H9 (cell line): ENCODE data around the gene ARHGAP31. TPM values are rescaled to one million over a fixed set of nuclear protein-coding genes. Genes with fewer than 3 reads are reported as not detected.
A peak's percentile ranks its signal among the peaks of the same experiment; 100 is the strongest.

Source experiments
- DNase-seq: peaks from one replicate; pipeline ENCODE4 v3.0.0-alpha.2; 2017
- H2AFZ ChIP-seq: one replicate; pipeline ENCODE4 v1.6.1; 2013; ENCODE audit warnings: mild to moderate bottlenecking, low read length, control low read depth, moderate library complexity
- H2AK5ac ChIP-seq: 2 replicates; pipeline ENCODE4 v1.6.1; 2013; ENCODE audit warnings: low read length, control low read depth, mixed read lengths; ENCODE audit not compliant: insufficient read length
- H2BK120ac ChIP-seq: one replicate; pipeline ENCODE4 v1.6.1; 2013; ENCODE audit warnings: low read depth, mild to moderate bottlenecking, low read length, control low read depth, inconsistent platforms; ENCODE audit not compliant: poor library complexity, severe bottlenecking
- H2BK12ac ChIP-seq: 2 replicates; pipeline ENCODE4 v1.6.1; 2013; ENCODE audit warnings: low read length, control low read depth, mixed read lengths, low read depth; ENCODE audit not compliant: insufficient read length
- H2BK15ac ChIP-seq: 2 replicates; pipeline ENCODE4 v1.6.1; 2013; ENCODE audit warnings: low read depth, low read length, control low read depth
- H2BK20ac ChIP-seq: one replicate; pipeline ENCODE4 v1.6.1; 2013; ENCODE audit warnings: low read depth, mild to moderate bottlenecking, low read length, control low read depth, inconsistent platforms; ENCODE audit not compliant: poor library complexity, severe bottlenecking
- H2BK5ac ChIP-seq: 2 replicates; pipeline ENCODE4 v1.6.1; 2013; ENCODE audit warnings: low read length, control low read depth, mixed read lengths; ENCODE audit not compliant: insufficient read length
- H3K14ac ChIP-seq: 2 replicates; pipeline ENCODE4 v1.6.1; 2013; ENCODE audit warnings: low read length, control low read depth; ENCODE audit not compliant: insufficient read depth
- H3K18ac ChIP-seq: 2 replicates; pipeline ENCODE4 v1.6.1; 2013; ENCODE audit warnings: low read depth, mild to moderate bottlenecking, mixed read lengths, low read length, control low read depth; ENCODE audit not compliant: insufficient read length
- H3K23ac ChIP-seq: 2 replicates; pipeline ENCODE4 v1.6.1; 2013; ENCODE audit warnings: low read length, control low read depth, mixed read lengths, low read depth; ENCODE audit not compliant: insufficient read length
- H3K23me2 ChIP-seq: 2 replicates; pipeline ENCODE4 v1.6.1; 2013; ENCODE audit warnings: low read depth, mild to moderate bottlenecking, mixed read lengths, low read length, control low read depth; ENCODE audit not compliant: insufficient read length, poor library complexity, severe bottlenecking
- H3K27ac ChIP-seq: 2 replicates; pipeline ENCODE4 v1.5.1; 2013; ENCODE audit warnings: low read length, control low read depth, mixed read lengths, low read depth; ENCODE audit not compliant: insufficient read length
- H3K27me3 ChIP-seq: 2 replicates; pipeline ENCODE4 v1.6.1; 2013; ENCODE audit warnings: low read length, control low read depth, inconsistent platforms; ENCODE audit not compliant: insufficient read depth
- H3K4ac ChIP-seq: 2 replicates; pipeline ENCODE4 v1.6.1; 2013; ENCODE audit warnings: low read depth, mild to moderate bottlenecking, control low read depth, inconsistent platforms, low read length, moderate library complexity
- H3K4me1 ChIP-seq: 2 replicates; pipeline ENCODE4 v1.6.1; 2013; ENCODE audit warnings: low read length, control low read depth, inconsistent platforms; ENCODE audit not compliant: insufficient read depth
- H3K4me2 ChIP-seq: 2 replicates; pipeline ENCODE4 v1.6.1; 2013; ENCODE audit warnings: low read length, control low read depth, mixed read lengths; ENCODE audit not compliant: insufficient read length, insufficient read depth
- H3K56ac ChIP-seq: 2 replicates; pipeline ENCODE4 v1.6.1; 2013; ENCODE audit warnings: low read depth, mild to moderate bottlenecking, mixed read lengths, low read length, control low read depth; ENCODE audit not compliant: insufficient read length
- H3K79me1 ChIP-seq: 2 replicates; pipeline ENCODE4 v1.6.1; 2013; ENCODE audit warnings: low read depth, mild to moderate bottlenecking, moderate library complexity, low read length, control low read depth, inconsistent platforms; ENCODE audit not compliant: insufficient read depth, poor library complexity, severe bottlenecking
- H3K79me2 ChIP-seq: 2 replicates; pipeline ENCODE4 v1.6.1; 2013; ENCODE audit warnings: low read length, control low read depth, inconsistent platforms; ENCODE audit not compliant: insufficient read depth
- H3K9ac ChIP-seq: 2 replicates; pipeline ENCODE4 v1.6.1; 2013; ENCODE audit warnings: low read length, control low read depth, mixed read lengths; ENCODE audit not compliant: insufficient read length; ENCODE audit errors: extremely low read depth
- H3K9me3 ChIP-seq: one replicate; pipeline ENCODE4 v1.6.1; 2013; ENCODE audit warnings: low read depth, low read length, inconsistent platforms; ENCODE audit not compliant: control insufficient read depth
- H3T11ph ChIP-seq: one replicate; pipeline ENCODE4 v1.6.1; 2013; ENCODE audit warnings: mild to moderate bottlenecking, low read length, control low read depth, inconsistent platforms
- H4K20me1 ChIP-seq: one replicate; pipeline ENCODE4 v1.6.1; 2013; ENCODE audit not compliant: control insufficient read depth, insufficient read length, insufficient read depth
- H4K5ac ChIP-seq: 2 replicates; pipeline ENCODE4 v1.6.1; 2013; ENCODE audit warnings: low read depth, mild to moderate bottlenecking, mixed read lengths, low read length, control low read depth; ENCODE audit not compliant: insufficient read length
- H4K8ac ChIP-seq: replicated peaks from 2 replicates; pipeline ENCODE4 v1.6.1; 2013; ENCODE audit warnings: low read length, control low read depth, mixed read lengths, low read depth; ENCODE audit not compliant: insufficient read length
- H4K91ac ChIP-seq: 2 replicates; pipeline ENCODE4 v1.6.1; 2013; ENCODE audit warnings: low read depth, mild to moderate bottlenecking, moderate library complexity, mixed read lengths, low read length, control low read depth; ENCODE audit not compliant: insufficient read length
- H3K27ac Mint-ChIP-seq, 3 experiments: 2 replicates in 2 of 3; 3 replicates in 1 of 3; pipeline ENCODE4 v1.8.0; 2020 to 2021; ENCODE audit warnings: mixed read lengths in 3 of 3, mild to moderate bottlenecking in 1 of 3, moderate library complexity in 1 of 3
- H3K27me3 Mint-ChIP-seq: 2 replicates; pipeline ENCODE4 v1.8.0; 2021; ENCODE audit warnings: low read depth, mild to moderate bottlenecking, moderate library complexity, mixed read lengths
- H3K36me3 Mint-ChIP-seq, 3 experiments: 2 replicates in 2 of 3; 3 replicates in 1 of 3; pipeline ENCODE4 v1.8.0; 2020 to 2021; ENCODE audit warnings: low read depth in 3 of 3, mixed read lengths in 3 of 3; ENCODE audit not compliant: insufficient read depth in 1 of 3
- H3K4me1 Mint-ChIP-seq, 2 experiments: 2 replicates each; pipeline ENCODE4 v1.8.0; 2020; ENCODE audit warnings: mixed read lengths in 2 of 2
- H3K4me3 Mint-ChIP-seq, 2 experiments: 2 replicates in 1 of 2; 3 replicates in 1 of 2; pipeline ENCODE4 v1.8.0; 2020 to 2021; ENCODE audit warnings: mild to moderate bottlenecking in 2 of 2, mixed read lengths in 2 of 2, moderate library complexity in 1 of 2
- H3K9me3 Mint-ChIP-seq, 2 experiments: 2 replicates in 1 of 2; 3 replicates in 1 of 2; pipeline ENCODE4 v1.8.0; 2020; ENCODE audit warnings: mild to moderate bottlenecking in 2 of 2, mixed read lengths in 2 of 2, moderate library complexity in 1 of 2
- WGBS: extraction: QIAGEN DNeasy Blood & Tissue Kit; methylation state at CpG from one replicate; pipeline ENCODE4 v1.1.7; 2013; ENCODE audit warnings: missing lambda C conversion rate, low lambda C conversion rate, mixed read lengths; ENCODE audit not compliant: insufficient read length; ENCODE audit errors: extremely low coverage; 5-methylcytosine and 5-hydroxymethylcytosine counted together
- total RNA-seq: library from RNA; stranded (reverse); gene quantifications from 2 replicates; pipeline ENCODE4 v1.2.1, GENCODE V29; 2021
- TF ChIP-seq, protein P1 (sequence below): fragments of 200-600 bp; sonication (generic); conservative IDR thresholded peaks from 3 replicates; pipeline ENCODE4 v1.8.0; 2021; ENCODE audit warnings: antibody characterized with exemption, mild to moderate bottlenecking

The ARHGAP31 gene
- total RNA-seq, 1 experiment from 2014 or later, result 2.2 TPM

DNA sequence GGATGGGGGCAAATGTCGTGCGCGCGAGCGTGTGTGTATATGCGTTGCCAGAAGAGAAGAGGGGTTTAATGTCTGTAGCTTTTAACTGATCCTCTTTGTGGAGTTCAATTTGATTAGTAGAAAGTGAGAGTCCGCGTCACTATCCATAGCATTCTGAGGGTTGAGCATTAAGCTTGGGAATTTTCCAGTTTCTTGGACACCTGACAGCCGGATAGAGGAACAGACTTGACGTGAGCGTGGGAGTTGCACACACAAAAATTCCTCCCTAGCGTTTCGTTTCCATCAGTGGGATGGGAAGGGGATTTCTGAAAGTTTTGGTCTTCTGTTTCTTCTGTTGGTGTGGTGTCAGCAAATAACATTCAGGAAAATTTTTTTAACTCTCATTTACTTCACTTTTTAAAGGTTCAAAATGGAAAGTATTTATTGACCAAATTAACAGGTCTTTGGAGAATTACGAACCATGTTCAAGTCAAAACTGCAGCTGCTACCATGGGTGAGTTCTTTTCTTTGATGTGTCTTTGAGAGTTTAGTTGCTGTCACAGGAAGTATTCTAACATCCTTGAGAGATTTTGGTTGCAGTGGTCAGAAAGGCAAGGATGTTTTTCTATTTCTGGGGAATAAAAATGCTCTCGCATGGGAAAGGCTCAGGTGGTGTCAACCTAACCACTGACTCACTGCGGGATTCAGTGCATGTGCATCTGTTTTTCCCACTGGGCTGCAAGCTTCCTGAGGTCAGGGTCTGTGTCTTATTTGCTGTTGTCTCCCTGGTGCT is 175.4 kb downstream of the ARHGAP31 start:
- Histone ChIP-seq H3K56ac (no peak overlapping the region), H3K27ac (no peak overlapping the region), H4K8ac (no peak overlapping the region), H3K18ac (no peak overlapping the region), H3K23me2 (no peaks in the 10 kb centered on the region), H3K9me3 (no peaks in the 10 kb centered on the region), H3K14ac (no peak overlapping the region), H3K27me3 (no peaks in the 10 kb centered on the region), H3K9ac (peak overlapping the region; percentile 63), H2AK5ac (no peak overlapping the region), H3K79me1 (peaks cover 5% of the 10 kb centered on the region), H4K20me1 (no peaks in the 10 kb centered on the region), H2BK20ac (no peak overlapping the region), H2BK5ac (no peak overlapping the region), H3K4ac (no peak overlapping the region), H3K4me1 (peaks cover 3% of the 10 kb centered on the region; the same call in 1 of the 2 replicates), H2BK12ac (no peak overlapping the region), H2BK120ac (no peak overlapping the region), H2AFZ (no peak overlapping the region), H4K5ac (no peak overlapping the region), H3K79me2 (no peaks in the 10 kb centered on the region), H3K23ac (no peak overlapping the region), H3K4me2 (peak overlapping the region; percentile 86), H4K91ac (no peak overlapping the region), H3T11ph (no peak overlapping the region), H2BK15ac (no peak overlapping the region)
- Mint-ChIP-seq H3K4me1 (peaks cover 17 to 19% of the 10 kb centered on the region in 2 experiments), H3K9me3 (no peaks in the 10 kb centered on the region; a peak in 1 of 5 replicates), H3K27ac (peak overlapping the region in 2 of 3 experiments; percentile 6 to 53; a peak in 2 of 7 replicates), H3K27me3 (no peaks in the 10 kb centered on the region), H3K36me3 (peaks cover 2 to 17% (median 15%) of the 10 kb centered on the region in 3 experiments), H3K4me3 (peak overlapping the region; percentile 83 to 96)
- no CpG with 5 or more reads among the region's 16 CpGs for WGBS
- TF ChIP-seq, protein P1, sequence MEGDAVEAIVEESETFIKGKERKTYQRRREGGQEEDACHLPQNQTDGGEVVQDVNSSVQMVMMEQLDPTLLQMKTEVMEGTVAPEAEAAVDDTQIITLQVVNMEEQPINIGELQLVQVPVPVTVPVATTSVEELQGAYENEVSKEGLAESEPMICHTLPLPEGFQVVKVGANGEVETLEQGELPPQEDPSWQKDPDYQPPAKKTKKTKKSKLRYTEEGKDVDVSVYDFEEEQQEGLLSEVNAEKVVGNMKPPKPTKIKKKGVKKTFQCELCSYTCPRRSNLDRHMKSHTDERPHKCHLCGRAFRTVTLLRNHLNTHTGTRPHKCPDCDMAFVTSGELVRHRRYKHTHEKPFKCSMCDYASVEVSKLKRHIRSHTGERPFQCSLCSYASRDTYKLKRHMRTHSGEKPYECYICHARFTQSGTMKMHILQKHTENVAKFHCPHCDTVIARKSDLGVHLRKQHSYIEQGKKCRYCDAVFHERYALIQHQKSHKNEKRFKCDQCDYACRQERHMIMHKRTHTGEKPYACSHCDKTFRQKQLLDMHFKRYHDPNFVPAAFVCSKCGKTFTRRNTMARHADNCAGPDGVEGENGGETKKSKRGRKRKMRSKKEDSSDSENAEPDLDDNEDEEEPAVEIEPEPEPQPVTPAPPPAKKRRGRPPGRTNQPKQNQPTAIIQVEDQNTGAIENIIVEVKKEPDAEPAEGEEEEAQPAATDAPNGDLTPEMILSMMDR, result no peak
- DNase-seq, result no peak

Other genes with a start within 250 kb of the ARHGAP31 start
- not detected in 2 replicates for gene TEX55, start 148.2 kb upstream of the ARHGAP31 start, total RNA-seq
- 0.33 and 1.0 TPM in 2 replicates for gene UPK1B, start 120.8 kb upstream of the ARHGAP31 start, total RNA-seq
- 43.3 and 46.5 TPM in 2 replicates for gene B4GALT4, start 53.5 kb upstream of the ARHGAP31 start, total RNA-seq
- 40.4 and 45.0 TPM in 2 replicates for gene TMEM39A, start 169.2 kb downstream of the ARHGAP31 start, total RNA-seq
- 22.9 and 23.3 TPM in 2 replicates for gene POGLUT1, start 174.6 kb downstream of the ARHGAP31 start, total RNA-seq
- gene TIMMDC1, start 204.2 kb downstream of the ARHGAP31 start, total RNA-seq, result 104 and 109 TPM in 2 replicates